ENCODE data around the gene DUSP15.
"Not testable (repeated sequence)": the region's sequence is repeated elsewhere in the genome, so short reads cannot be mapped to it uniquely, and the experiment has no call there.

Gene DUSP15

GRCh38 chr20:31839782-31840487 lies 30.4 kb downstream of the DUSP15 start:
- no peak for DNase-seq (ENCODE audit: low read depth)

- no peak for DNase-seq (ENCODE audit: low read depth)
These were observed 31.6 kb downstream of the DUSP15 start for GRCh38 chr20:31838646-31839292.

- no peak for DNase-seq (ENCODE audit: low read depth)
These were observed 32.4 kb downstream of the DUSP15 start for GRCh38 chr20:31837896-31838397.

- DNase-seq (ENCODE audit: low read depth), result no peak
These were observed 33.3 kb downstream of the DUSP15 start for GRCh38 chr20:31836853-31837608.

GRCh38 chr20:31835977-31836852 lies 34.1 kb downstream of the DUSP15 start:
- DNase-seq (ENCODE audit: low read depth), result no peak

- DNase-seq (ENCODE audit: low read depth), result no peak
These were observed 34.8 kb downstream of the DUSP15 start for GRCh38 chr20:31835554-31835953.

GRCh38 chr20:31833931-31834521 lies 36.3 kb downstream of the DUSP15 start:
- no peak for DNase-seq (ENCODE audit: low read depth)

- peak; percentile 44 for DNase-seq (ENCODE audit: low read depth)
These were observed 37.0 kb downstream of the DUSP15 start for GRCh38 chr20:31833130-31833930.

GRCh38 chr20:31831771-31832306 lies 38.5 kb downstream of the DUSP15 start:
- no peak for DNase-seq (ENCODE audit: low read depth)

- no peak for DNase-seq (ENCODE audit: low read depth)
These were observed 39.1 kb downstream of the DUSP15 start for GRCh38 chr20:31831211-31831610.

GRCh38 chr20:31830406-31830981 lies 39.8 kb downstream of the DUSP15 start:
- no peak for DNase-seq (ENCODE audit: low read depth)

GRCh38 chr20:31829731-31830130 lies 40.6 kb downstream of the DUSP15 start:
- DNase-seq (ENCODE audit: low read depth), result no peak

GRCh38 chr20:31828016-31828415 lies 42.3 kb downstream of the DUSP15 start:
- not testable (repeated sequence) for DNase-seq (ENCODE audit: low read depth)

GRCh38 chr20:31827059-31827458 lies 43.3 kb downstream of the DUSP15 start:
- DNase-seq (ENCODE audit: low read depth), result no peak

- no peak for DNase-seq (ENCODE audit: low read depth)
These were observed 44.3 kb downstream of the DUSP15 start for GRCh38 chr20:31826074-31826473.

GRCh38 chr20:31824554-31825313 lies 45.6 kb downstream of the DUSP15 start:
- DNase-seq (ENCODE audit: low read depth), result no peak

- no peak for DNase-seq (ENCODE audit: low read depth)
These were observed 46.2 kb downstream of the DUSP15 start for GRCh38 chr20:31824125-31824485.

- DNase-seq (ENCODE audit: low read depth), result no peak
These were observed 46.8 kb downstream of the DUSP15 start for GRCh38 chr20:31823360-31824124.
